ENCODE measurements around the gene SERP1.
"Not testable (repeated sequence)": the region's sequence is repeated elsewhere in the genome, so short reads cannot be mapped to it uniquely, and the experiment has no call there.

SERP1 gene

GRCh38 chr3:150538324-150539208 is 7.7 kb downstream of the SERP1 start:
- no peak for DNase-seq

DNA sequence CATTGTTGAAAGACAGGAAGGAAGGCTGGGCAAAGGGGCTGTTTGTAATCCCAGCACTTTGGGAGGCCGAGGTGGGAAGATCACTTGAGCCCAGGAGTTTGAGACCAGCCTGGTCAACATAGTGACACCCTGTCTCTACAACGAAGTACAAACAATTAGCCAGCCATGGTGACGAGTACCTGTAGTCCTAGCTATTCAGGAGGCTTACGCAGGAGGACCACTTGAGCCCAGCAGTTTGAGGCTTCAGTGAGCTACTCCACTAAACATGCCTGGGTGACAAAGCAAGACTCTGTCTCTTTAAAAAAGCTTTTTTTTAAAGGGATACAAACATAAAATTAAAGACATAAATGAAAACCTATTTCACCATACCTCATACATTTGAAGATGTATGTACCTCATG is 11.1 kb downstream of the SERP1 start:
- no peak for DNase-seq

GRCh38 chr3:150531775-150532174 is 14.5 kb downstream of the SERP1 start:
- DNase-seq = no peak

GRCh38 chr3:150528354-150528797 is 17.9 kb downstream of the SERP1 start:
- DNase-seq = no peak

GRCh38 chr3:150527464-150528255 is 18.6 kb downstream of the SERP1 start:
- no peak for DNase-seq

DNA sequence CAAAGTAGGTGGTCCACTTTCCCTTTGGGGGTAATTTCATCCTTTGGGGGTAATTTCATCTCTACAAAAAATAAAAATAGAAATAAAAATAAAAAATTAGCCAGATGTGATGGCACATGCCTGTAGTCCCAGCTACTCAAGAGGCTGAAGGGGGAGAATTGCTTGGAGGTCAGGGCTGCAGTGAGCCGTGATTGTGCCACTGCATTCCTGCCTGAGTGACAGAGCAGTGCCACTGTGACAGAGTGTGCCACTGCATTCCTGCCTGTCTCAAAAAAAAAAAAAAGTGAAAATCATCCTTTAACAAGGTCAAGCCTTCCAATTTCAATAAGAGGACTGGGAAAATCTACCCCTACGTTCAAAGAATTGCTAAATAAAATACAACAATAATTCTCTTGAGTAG is 22.8 kb downstream of the SERP1 start:
- no peak for DNase-seq

DNA sequence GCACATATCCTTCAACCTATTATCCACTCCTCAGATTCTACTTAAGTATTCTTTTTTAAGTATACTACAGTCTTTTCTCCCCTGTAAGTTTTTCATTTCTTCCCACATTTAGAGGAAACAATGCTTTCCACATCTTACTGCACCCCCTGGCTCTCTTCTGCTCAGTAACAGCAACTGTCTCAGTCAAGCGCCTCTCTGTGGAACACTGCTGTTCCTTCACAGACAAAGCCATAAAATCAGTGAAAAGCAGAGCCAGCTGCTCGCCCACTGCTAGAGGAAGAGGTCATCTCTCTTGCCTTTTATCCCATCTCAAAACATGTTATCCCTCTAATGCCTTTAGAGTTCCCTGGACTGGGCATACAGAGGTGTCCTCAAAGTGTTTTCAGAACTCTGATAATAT is 24.8 kb downstream of the SERP1 start:
- DNase-seq = no peak

DNA sequence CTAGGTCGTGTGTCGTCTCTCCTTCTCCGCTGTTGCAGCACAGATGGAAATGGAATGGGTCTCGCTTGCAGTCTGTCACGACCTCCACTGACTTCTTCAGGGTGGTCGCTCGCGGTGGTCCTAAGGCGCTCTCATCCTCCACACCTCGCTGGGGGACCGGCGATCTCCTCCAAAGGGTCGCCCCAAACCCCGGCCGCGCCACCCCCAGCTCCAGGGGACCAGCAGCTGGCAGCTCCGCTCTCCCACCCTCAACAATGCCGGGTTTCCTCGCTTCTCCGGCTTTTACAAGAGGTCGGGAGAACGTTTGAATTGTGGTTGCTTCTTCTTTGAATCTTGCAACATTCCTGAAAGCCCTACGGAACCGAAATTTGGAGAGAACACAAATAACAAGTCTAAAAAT is 25.9 kb downstream of the SERP1 start:
- DNase-seq = no peak

- no peak for DNase-seq
Observed at GRCh38 chr3:150519026-150519425, 27.3 kb downstream of the SERP1 start.

DNA sequence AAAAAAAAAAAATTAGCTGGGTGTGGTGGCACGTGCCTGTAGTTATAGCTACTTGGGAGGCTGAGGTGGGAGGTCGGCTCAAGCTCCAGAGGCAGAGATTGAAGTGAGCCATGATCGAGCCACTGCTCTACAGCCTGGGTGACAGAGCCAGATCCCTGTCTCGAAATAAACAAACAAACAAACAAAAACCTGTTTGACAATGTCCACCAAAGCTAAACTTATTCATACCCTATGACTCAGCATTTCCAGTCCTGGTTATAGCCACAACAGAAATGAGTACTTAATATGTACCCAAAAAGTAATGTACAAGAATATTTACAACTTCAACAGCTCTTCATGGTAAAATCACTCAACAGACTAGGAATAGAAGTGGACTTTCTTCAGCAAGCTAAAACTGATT is 31.1 kb downstream of the SERP1 start:
- no peak for DNase-seq

- no peak for DNase-seq
Observed at GRCh38 chr3:150511122-150511821, 35.0 kb downstream of the SERP1 start.

- DNase-seq = no peak
Observed at GRCh38 chr3:150509780-150510179, 36.5 kb downstream of the SERP1 start.

- no peak for DNase-seq
Observed at GRCh38 chr3:150508401-150508800, 37.9 kb downstream of the SERP1 start.

GRCh38 chr3:150504483-150504882 is 41.8 kb downstream of the SERP1 start:
- DNase-seq = no peak

DNA sequence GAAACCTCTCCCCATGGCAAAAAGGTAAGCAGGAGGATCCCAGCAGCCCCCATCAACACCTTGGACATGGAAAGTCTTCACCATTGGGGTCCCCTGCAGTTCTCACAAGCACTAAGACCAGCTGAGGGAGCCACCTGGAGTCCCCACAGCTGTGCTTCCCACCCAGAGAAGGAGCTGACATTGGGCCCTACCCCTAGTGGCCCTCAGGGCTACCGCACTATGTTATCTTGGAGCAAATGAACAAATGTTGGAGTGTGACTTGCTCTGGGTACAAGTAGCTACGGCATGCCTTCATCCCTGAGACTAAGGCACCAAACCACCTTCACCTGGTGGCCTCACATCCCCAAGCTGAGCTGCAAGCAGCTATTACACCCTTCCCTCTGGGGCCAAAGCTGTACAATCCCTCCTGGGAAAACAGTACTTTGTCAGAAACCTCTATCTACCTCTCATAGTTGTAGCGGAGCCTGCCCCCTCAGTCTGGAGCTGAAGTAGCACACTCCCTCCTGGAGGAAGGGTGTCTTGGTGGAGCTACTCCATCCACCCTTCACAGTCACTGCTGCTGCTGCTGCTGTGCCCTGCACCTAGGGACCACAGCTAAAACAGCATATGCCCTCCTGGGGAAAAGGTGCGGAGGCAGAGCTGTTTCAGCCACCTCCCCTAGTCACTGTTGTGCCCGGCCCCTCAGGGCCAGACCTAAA is 42.7 kb downstream of the SERP1 start:
- DNase-seq = no peak

DNA sequence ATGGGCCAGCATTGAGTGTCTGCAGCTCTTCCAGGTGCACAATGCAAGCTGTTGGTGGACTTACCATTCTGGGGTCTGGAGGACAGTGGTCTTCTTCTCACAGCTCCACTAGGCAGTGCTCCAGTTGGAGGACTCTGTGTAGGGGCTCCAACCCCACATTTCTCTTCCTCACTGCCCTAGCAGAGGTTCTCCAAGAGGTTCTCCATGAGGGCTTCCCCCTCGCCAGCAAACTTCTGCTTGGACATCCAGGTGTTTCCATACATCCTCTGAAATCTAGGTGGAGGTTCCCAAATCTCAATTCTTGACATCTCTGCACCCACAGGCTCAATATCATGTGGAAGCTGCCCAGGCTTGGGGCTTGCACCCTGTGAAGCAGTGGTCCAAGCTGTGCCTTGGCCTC is 45.3 kb downstream of the SERP1 start:
- not testable (repeated sequence) for DNase-seq

- DNase-seq = no peak
Observed at GRCh38 chr3:150497956-150498355, 48.3 kb downstream of the SERP1 start.

DNA sequence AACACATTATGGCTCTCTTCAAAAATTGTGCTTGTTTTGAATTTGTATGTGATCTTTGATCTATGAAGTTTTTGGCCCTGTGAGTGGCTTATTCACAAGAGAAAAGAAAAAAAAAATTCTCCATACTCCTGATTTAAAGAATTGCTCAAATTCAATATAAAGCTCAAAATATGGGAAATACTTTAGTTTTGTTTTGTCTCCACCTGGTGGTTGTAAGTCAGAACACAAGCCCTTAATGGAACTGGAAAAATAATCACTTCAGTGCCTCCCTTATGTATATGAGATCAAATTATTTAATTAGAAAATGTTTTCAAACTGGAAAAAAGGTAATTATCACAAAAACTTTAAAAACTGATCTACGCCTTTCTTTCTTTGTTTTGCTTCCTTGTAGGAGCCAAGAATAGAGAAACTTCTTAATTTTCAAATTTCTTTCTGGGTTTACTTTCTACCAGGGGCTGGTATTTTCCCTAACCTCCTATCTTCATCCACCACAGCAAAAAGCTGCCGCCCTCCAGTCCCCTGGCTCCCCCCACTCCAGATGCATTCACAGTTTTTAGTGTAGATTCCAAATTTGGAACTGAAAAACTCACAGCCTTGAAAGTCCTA is 50.6 kb downstream of the SERP1 start:
- no peak for DNase-seq

DNA sequence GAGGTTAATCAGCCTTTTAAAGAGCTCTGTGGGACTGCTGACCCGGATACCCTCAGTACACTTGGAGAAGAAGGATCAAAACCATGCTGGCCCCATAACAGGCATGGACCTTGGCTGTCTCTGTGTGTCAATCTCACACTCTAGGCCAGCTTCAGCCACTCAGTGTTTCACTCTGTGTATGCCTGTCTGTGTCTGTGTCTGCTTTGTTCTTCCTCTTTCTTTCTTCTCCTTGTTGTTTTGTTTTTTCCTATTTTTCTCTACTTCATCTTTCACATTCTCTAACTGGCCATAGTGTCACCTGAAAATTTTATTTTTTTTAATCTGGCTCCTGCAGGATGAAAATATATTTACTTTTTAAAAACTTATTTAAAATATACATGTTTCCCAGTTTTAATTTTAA is 51.1 kb downstream of the SERP1 start:
- no peak for DNase-seq

- no peak for DNase-seq
Observed at GRCh38 chr3:150494411-150494977, 51.8 kb downstream of the SERP1 start.
